ENCODE measurements around the gene PLD5. TPM values are rescaled to one million over a fixed set of nuclear protein-coding genes. Genes with fewer than 3 reads are reported as not detected.
A peak's percentile ranks its signal among the peaks of the same experiment; 100 is the strongest.

The PLD5 gene
- total RNA-seq: under 1 TPM in 4 of 6 donors, not detected in 2; 0.14 to 0.71 (median 0.24) TPM
- polyA plus RNA-seq: under 1 TPM; 0.04 to 0.31 TPM

GRCh38 chr1:242524571-242525359 is at the start of gene PLD5:
Gene PLD5 (minus strand): TSS chr1:242524697.
- intact Hi-C loops (cut with DNase I): no loop called here
- WGBS, 2 donors: 1 to 2% methylated on average over 21 to 77 of the region's 77 CpGs
- Histone ChIP-seq H3K27ac (no peak within 1 kb of the TSS), H3K36me3 (no peaks in the 10 kb centered on the region), H3K4me3 (peak within 1 kb of the TSS; percentile 10 to 45 (median 22)), H3K27me3 (peaks cover 0 to 15% (median 2%) of the 10 kb centered on the region in 4 donors), H3K4me1 (peaks cover 0 to 3% (median 0%) of the 10 kb centered on the region in 3 donors), H3K9me3 (no peaks in the 10 kb centered on the region)
- ATAC-seq (peak in 3 of 4 donors; percentile 40 to 74 (median 47)), FAIRE-seq (no peak), DNase-seq (peak in 2 of 6 donors; percentile 57 to 73)
- TF ChIP-seq CTCF (IDR thresholded peaks at IDR 0.05): no peak

GRCh38 chr1:242569867-242570266 is 45.4 kb upstream of the PLD5 start:
- intact Hi-C loops (cut with DNase I): no loop called here
- TF ChIP-seq CTCF (IDR thresholded peaks at IDR 0.05): no peak
- H3K9me3 ChIP-seq: no peaks in the 10 kb centered on the region
- DNase-seq: no peak
- H3K36me3 ChIP-seq: no peaks in the 10 kb centered on the region
- WGBS, 2 donors: 43 to 46% methylated on average over 1 of the region's 1 CpG
- no peak for ATAC-seq
- H3K4me3 ChIP-seq: no peak overlapping the region
- H3K27ac ChIP-seq: no peak overlapping the region
- no peak for FAIRE-seq
- no peaks in the 10 kb centered on the region for H3K4me1 ChIP-seq
- H3K27me3 ChIP-seq: no peaks in the 10 kb centered on the region

DNA sequence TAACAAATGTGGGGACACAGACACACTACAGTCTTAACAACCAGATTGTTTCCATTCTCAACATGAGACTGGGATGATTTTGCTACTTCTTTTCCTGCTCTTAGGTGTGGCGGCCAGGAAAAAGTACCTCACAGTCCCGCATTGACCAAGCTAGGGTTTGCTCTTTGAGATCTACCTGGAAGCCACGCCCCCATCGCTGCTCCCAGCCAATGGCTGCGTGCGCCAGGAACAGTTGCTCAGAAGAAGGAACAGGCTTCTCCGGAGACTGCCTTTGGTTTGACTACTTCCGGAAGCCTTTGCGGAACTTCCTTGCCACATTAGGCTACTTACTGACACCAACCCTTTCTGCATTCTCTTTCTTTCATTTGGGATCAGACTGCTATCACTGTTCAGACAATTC is 44.2 kb upstream of the PLD5 start:
- Histone ChIP-seq H3K27ac (no peak overlapping the region), H3K9me3 (no peaks in the 10 kb centered on the region), H3K4me1 (no peaks in the 10 kb centered on the region), H3K4me3 (no peak overlapping the region), H3K36me3 (no peaks in the 10 kb centered on the region), H3K27me3 (no peaks in the 10 kb centered on the region)
- TF ChIP-seq CTCF (IDR thresholded peaks at IDR 0.05): no peak
- WGBS, 2 donors: 68 to 80% methylated on average over 9 of the region's 9 CpGs
- ATAC-seq (no peak), FAIRE-seq (no peak), DNase-seq (no peak)
- intact Hi-C loops (cut with DNase I): no loop called here

DNA sequence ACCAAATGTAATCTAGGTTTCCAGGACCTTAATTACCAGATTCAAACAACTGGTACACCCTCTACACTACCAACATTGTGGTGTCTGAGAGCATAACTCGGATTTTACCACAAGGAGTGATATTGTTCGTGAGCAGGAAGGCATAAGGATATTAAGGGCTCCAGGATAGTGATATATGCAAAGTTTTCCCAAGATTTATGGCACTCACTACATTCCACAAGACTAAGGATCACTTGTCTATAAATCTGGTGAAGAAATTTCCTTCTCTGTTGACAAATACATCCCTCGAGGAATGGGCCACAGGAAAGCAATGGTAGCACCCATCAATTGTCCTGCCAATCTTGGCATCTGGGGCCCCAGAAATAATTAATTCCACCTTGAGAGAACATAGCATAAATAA is 43.1 kb upstream of the PLD5 start:
- intact Hi-C loops (cut with DNase I): no loop called here
- WGBS, 2 donors: 28 to 32% methylated on average over 3 of the region's 3 CpGs

More for the DNA sequence above, 43.1 kb upstream of the PLD5 start:
- ATAC-seq: no peak
- Histone ChIP-seq H3K4me3 (no peak overlapping the region), H3K9me3 (no peaks in the 10 kb centered on the region), H3K36me3 (no peaks in the 10 kb centered on the region), H3K27ac (no peak overlapping the region), H3K4me1 (no peaks in the 10 kb centered on the region), H3K27me3 (no peaks in the 10 kb centered on the region)
- no peak for FAIRE-seq
- no peak for TF ChIP-seq CTCF (IDR thresholded peaks at IDR 0.05)
- no peak for DNase-seq
